NCI-H446 treated with DMSO at 0.1 percent for 48 hours (cell line): ENCODE results near the gene PLB1.

Experiments
- DNase-seq: peaks from one replicate; lab custom pipeline; 2025; lab: John Stamatoyannopoulos, UW

Gene PLB1, protein sequence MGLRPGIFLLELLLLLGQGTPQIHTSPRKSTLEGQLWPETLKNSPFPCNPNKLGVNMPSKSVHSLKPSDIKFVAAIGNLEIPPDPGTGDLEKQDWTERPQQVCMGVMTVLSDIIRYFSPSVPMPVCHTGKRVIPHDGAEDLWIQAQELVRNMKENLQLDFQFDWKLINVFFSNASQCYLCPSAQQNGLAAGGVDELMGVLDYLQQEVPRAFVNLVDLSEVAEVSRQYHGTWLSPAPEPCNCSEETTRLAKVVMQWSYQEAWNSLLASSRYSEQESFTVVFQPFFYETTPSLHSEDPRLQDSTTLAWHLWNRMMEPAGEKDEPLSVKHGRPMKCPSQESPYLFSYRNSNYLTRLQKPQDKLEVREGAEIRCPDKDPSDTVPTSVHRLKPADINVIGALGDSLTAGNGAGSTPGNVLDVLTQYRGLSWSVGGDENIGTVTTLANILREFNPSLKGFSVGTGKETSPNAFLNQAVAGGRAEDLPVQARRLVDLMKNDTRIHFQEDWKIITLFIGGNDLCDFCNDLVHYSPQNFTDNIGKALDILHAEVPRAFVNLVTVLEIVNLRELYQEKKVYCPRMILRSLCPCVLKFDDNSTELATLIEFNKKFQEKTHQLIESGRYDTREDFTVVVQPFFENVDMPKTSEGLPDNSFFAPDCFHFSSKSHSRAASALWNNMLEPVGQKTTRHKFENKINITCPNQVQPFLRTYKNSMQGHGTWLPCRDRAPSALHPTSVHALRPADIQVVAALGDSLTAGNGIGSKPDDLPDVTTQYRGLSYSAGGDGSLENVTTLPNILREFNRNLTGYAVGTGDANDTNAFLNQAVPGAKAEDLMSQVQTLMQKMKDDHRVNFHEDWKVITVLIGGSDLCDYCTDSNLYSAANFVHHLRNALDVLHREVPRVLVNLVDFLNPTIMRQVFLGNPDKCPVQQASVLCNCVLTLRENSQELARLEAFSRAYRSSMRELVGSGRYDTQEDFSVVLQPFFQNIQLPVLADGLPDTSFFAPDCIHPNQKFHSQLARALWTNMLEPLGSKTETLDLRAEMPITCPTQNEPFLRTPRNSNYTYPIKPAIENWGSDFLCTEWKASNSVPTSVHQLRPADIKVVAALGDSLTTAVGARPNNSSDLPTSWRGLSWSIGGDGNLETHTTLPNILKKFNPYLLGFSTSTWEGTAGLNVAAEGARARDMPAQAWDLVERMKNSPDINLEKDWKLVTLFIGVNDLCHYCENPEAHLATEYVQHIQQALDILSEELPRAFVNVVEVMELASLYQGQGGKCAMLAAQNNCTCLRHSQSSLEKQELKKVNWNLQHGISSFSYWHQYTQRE (N-terminal part only)

DNA sequence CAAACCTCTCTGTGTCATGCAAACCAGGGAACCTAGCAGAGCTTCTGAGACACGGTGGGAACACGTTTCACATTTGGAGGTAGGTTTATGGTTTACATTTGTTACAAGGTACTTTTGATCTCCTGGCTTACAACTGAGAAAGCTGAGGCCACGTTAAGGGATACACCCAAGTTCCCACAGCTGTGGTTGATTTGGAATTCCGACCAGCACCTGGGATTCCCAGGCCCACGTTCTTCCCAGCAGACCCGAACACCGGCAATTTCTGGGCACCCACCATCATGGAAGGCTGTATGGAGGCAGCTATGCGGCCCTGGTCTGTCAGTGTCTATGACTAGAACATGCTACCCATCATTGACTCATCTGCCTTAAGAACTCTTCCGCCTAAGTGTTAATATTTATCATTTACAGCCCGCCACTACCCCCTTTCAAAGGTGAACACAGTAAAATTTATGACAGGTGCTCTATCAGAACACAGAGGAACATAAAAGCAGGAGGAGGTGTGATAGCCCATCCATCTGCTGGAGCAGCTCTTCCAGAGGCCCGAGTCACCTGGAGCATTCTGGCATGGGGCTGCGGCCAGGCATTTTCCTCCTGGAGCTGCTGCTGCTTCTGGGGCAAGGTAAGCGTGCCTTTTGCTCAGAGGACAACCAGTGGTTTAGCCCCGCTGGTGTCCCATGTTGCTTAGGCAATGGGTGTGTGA is at the start of gene PLB1:
TSS of gene PLB1 (plus strand) at position 510 of the 700 bp plus-strand sequence. CDS start at position 565, 55 bp downstream.
- no peak for DNase-seq

DNA sequence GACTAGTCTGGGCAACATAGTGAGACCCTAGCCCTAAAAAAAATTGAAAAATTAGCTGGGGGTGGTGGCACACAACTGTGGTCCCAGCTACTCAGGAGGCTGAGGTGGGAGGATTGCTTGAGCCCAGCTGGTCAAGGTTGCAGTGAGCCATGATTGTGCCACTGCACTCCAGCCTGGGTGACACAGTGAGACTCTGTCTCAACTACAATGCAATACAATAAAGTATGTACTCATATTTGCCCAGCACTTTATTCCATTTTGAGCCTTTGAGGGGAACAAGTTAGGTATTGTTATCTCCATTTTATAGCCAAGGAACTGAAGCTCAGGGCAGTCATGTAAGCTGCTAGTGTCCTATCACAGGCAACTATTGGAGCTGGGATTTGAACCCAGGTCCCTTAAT is 49.3 kb upstream of the PLB1 start:
- DNase-seq = no peak

DNA sequence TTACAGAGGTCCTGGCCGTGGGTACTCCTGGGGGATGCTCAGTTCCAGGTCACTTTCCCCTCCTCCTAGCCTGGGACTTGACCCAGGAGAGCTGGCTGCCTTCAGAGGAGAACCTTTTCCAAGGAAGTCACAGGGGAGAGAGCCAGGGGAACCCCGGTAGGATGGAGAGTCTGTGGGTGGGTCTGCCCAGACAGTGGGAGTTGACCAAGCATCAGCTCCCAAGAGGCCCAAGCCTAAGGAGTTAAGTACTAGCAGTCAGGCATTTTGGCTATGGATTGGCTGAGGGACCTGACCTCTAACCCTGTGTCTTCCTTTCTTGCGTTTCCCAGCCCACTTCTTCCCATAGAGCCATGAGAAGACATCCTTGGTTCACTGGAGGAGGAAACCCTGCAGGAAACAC is 48.8 kb upstream of the PLB1 start:
- DNase-seq = no peak

DNA sequence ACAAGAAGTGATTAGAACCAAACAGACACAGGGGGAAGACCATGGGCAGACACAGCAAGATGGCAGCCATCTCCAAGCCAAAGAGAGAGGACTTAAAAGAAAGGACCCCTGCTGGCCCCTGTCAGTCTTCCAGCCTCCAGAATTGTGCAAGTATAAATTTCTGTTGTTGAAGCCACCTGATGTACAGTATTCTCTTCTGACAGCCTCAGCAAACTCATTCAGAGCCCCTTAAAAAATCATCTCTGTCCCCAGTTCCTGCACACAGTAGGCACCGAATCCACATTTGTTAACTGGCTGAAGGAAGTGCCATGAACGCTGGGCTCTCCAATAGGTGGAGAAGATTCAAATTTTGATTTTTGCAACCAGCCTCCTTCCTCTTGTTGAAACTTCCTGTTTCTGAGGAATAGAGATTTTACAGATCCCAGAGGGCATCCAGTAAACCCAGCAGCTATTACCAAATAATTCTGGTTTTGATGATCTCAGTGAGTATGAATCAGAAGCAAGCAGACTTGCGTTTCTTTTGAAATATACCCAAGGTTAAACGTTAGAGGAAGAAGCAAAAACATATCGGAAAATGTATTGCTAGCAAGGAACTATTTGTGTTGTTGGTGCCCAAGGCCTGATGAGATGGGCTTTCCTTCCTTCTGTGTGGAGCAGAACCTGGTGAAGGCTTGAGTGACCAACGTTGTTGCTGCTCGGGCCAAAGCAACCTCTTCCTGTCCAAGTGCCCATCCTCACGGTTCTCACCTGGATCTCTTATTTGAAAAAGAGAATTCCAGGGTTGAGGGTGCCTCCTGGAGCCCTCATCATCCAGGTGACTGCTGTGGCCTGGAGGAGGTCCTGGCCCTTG is 47.7 kb upstream of the PLB1 start:
- DNase-seq = no peak

DNA sequence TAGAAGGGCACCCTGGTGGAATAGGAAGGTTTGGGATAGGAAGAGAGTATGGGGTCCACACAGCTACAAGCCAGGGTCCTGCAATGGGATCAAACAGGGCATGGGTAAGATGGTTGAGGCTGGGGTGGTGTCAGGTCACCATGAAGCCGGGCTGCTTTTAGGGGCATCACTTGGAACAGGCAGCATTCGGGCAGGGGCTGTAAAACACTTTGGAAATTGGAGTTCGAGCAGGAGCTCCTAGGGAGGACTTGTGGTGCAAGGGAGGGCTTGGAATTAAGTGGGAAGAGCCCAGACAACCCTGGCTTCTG is 47.1 kb upstream of the PLB1 start:
- no peak for DNase-seq

DNA sequence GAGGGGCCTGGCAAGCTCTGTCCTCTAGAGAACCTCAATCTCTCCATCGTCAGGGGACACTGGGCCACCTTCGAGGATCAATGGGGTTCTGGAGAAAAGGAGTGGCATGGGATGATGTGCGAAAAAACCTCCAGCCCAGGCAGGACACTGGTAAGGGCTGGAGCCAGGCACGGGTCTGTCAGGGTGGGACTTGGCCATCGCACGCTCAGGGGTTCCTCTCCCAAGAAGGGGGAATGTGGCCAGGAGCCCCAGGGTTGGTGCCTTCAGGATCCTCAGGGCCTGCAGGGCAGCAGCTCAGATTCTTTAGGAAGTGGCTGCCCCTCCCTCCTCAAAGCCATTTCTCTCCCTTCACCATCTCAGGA is 46.8 kb upstream of the PLB1 start:
- DNase-seq = no peak

DNA sequence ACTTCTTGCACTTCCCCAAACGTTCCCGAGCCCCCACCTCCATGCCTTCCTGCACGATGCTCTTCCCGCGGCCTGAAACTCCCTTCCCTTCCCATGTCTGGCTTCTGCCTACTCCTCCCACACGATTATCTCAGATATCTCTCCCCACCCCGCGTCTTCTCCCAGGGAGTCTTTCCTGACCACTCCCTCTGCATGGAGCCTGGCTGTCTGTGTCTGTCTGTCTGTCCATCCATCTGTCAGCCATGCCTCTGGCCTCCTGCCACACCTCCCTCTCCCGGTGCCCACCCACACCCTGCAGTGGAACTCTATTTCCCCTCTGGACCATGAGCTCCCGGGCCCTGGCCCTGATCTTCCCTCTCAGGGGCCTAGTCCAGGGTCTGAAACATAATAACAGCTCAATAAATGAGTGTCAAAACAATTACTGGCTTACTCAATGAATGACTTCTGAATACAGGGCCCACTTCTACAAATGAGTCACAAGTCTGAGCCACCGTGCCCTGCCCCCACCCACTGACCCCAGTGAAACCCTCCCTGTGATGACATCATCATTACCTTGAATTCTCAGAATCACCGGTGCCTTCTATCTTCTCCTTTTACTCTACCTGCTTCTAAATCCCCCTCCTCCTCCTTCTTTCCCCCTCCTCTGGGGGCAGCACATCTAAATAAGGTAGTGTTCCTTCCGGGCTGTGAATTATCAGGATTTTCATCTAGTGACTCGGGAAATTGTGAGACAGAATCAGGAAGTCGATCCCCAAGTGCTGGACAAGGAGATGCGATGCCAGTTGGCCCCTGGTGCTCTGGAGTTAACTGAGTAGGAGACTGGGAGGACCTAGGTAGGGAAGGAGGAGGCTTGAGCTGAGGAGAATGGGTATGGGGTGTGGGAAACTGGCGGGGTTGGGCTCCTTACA is 46.1 kb upstream of the PLB1 start:
- no peak for DNase-seq

DNA sequence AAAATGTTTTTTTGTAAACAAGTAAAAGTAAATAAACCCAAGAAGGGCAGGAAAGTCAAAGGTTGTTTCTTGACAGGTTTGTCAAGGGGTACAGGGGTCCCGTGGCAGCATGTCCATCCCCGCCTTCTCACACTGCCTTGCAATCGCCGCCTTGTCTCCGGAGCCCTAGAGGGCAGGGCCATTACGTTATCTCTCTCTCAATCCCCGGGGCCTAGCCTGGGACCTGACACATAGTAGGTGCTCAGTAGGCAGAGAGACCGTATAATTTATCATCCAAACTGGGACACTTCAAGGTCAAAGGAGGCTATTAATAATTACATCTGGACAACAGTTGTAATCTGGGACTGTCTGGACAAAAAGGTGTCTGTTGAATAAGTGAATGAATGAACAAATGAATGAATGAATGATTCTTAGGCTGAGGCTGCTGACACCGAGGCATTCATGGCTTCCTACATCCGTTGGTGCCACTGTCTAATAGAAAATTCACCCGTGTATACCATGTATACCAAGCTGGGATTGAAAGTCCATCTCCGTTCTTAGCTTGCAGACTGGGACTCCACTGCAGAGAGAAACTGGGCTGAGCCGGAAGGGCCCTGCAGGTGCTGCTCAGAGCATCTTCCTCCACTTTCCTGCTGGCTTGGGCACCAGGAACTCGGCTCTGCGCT is 44.8 kb upstream of the PLB1 start:
- DNase-seq = no peak

DNA sequence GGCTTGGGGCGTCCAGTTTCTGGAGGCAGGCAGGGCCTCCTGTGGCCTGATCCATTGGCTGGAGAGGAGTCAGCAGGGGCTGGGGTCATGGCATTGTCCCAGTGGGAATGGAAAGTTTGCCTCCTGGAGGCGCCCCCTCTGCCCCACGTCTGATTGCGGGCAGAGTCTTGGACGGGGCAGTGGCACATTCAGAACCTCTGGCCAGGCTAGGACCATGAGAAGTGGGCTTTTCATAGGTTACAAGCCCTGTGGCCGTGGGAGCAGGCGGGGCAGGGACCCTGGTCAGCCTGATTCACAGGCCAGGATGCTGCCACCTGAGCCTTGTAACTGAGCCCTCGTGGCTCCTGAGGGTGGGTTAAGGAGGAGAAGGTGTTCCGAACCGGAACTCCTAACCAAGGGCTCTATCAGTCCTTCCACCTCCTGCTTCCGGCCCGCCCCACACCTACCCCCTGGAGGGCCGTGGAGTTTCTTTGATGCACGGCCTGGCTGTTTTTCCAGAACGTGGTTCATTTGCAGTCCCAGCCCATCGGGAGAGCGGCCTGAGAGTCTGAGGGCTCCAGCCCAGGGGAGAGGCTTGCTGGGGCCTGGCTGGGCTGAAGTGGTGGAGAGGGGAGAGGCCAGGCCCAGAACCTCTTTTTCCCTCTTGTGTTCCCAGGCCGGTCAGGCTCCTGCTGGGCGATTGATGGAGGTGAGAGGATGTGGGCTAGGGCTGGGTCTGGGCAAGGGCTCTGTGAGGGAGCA is 43.9 kb upstream of the PLB1 start:
- DNase-seq = no peak

DNA sequence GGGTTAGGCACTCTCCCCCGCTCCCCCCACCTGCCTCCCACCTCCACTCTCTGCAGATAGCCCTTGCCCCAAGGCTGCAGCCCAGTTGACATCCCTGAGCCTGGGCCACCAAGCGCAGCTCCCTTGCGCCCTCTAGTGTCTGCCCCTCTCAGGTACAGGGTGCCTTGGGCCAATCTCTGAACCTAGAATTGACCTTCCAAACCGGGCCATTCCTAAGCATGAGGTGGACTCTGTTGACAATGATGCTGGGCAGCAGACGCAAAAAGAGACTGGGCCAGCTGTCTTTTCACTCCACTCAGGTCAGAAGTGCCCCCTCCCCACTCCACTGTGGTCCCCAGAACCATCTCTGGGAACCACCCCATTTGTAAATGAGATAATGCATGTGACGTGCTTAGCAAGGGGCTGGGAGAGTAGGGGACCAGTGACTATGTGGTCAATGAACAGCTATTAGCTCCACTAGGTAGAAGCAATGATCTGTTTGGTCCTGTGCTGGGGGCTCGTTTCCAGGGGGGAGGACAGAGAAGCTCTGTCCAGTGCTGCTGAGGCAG is 43.3 kb upstream of the PLB1 start:
- no peak for DNase-seq

DNA sequence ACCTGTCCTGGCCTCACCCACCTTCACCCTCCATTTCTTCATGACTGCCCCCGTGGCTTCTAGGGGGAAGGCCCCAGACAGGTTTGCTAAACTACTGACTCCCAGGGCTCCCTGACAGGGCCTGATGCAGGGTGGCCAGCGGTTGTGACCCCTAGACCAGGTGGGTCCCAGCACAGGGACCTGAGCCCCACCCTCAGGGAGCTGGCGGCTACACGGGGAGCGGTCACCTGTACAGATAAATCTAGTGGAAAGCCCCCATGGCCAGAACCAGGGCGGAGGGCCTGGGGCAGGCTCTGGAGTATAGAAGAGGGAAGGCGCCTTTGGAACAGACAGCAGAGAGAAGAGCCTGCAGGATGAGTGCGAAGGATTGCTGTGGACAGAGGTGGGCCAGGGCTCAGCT is 42.5 kb upstream of the PLB1 start:
- no peak for DNase-seq

DNA sequence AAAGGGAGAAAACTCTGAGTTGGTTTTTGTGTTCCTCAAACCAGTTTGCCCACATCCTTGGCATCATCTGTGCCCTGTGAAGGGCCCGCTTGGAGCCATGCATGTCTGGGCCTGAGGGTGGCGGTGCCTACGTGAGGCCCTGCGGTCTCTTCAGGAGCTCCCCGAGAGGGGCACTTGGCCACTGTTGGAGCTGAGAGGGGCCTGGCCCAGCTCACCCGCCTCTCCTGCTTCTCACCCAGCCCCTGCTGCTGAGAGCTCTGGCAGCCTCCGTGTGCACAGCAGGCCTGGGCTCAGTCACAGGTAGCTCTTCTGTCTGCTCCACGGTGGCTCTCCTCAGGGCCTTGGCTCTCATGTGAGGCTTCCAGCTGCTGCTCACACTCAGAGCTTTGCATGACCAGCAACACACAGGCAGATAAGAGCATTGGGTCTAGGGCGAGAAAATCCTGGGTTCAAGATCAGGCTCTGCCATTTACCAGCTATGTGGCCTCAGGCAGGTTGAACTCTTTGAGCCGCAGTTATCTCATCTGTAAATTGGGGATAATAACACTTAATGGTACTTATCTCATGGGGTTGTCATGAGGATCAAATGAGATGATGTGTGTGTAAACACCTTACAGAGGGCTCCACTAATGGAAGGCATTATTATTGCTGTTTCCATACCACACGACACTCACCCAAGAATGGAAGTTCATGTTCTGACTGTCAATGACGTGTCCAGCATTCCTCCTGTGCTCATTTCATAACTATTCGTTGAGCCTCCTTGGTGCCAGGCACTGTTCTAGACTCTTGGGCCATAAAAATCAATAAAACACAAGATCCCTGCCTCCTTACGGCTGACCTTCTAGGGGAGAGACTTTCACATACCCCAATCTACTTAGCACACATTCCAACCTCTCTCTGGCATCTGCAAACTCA is 41.6 kb upstream of the PLB1 start:
- DNase-seq = no peak

DNA sequence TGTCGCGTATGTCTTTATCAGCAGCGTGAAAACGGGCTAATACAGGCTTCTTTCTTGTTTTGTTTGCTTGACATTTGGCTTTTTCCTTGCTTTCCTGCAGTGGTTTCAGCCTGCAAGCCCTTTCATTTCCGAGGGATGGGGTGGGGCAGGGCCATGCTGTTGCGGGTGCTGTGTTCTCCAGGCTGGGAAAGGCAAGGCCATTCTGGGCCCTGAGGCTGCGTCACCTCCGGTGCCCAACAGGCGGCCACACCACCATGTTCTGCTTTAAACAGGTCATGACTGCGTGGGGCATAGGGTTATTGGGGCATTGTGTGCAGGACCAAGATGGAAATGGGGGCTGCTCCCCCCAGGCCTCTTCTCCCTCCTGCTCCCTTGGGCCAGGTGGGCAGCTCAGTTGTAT is 38.6 kb upstream of the PLB1 start:
- no peak for DNase-seq

DNA sequence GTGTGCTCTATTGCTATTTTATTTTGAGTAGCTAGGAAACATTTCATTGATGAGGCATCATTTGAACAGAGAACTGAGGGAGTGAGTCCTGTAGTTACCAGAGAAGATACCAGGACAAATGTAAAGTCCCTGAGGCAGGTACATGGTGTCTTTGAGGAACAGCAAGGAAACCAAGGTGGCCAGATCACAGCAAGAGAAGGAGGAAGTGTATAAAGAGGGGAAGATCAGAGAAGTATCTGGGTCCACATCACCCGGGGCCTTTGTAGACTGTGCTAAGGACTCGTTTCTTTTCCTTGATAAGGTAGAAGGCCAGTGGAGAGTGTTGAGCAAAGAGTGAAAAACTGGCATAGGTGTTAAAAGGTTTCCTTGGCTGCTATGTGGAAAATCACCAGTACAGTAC is 34.8 kb upstream of the PLB1 start:
- no peak for DNase-seq

DNA sequence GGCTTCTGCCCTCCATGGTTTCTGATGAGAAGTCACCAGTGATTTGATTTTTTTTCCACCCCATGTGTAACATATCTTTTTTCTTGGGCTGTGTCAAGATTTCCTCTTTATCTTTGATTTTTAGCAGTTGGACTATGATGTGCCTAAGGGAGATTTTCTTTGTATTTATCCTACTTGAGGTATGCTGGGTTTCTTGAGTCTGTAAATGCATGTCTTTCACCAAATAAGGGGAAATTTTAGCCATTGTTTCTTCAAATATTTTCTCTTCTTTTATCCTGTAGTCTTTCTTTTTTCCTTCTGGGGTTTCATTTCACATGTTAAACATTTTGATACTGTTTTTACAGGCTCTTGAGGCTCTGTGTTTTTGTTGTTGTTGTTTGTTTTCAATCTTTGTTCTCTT is 33.7 kb upstream of the PLB1 start:
- DNase-seq = no peak

DNA sequence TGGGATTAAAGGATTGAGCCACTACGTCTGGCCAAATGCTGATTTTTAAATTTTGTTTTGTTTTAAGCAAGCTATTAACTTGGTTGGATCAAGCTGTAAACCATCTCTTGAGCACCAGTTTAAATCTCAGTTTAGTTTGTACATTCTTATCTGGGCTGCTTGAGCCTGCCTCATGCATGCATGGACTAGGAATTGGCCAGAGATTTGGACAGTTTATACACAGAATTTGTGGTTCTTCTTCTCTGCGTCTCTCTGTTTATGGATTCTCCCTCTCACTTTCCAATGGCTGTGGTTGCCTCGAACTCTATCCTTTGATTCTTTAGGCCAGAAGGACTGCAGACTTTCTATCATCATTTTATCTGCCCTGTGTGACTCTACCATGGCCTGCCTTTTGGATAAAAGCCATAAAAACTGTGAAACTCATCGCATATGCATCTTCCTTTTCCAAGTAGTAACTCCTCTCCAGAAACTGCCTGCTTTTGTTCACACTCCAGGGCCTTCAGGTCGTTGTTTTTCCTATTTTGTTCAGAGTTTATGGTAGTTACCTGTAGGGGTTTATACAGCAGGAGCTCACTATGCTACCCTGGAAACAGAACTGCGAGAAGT is 32.5 kb upstream of the PLB1 start:
- DNase-seq = no peak

DNA sequence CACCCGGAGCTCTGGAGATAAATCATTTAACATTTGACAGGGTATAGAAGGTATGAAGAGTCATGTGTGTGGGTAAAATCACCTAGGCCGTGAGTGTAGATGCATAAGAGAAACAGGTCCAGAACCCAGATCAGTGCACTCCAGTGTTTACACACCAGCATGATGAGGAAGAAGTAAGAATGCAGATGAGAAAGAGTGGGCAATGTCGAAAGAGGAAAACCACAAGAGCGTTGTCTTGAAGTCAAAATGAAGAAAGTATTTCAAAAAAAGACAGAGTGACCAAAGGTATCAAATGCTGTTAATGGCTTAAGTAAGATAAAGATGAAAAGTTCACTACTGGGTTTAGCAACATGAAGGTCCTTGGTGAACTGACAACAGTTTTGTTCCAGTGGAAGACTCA is 32.0 kb upstream of the PLB1 start:
- DNase-seq = no peak
